Astrocyte (in vitro differentiated cells and primary cell): ENCODE measurements around the gene LGR6. TPM values are rescaled to one million over a fixed set of nuclear protein-coding genes. Genes with fewer than 3 reads are reported as not detected.

Experiments
- DNase-seq: peaks from one replicate; pipeline ENCODE4 v3.0.0-alpha.2; 2010; ENCODE audit warnings: low read depth
- FAIRE-seq: peaks from 2 replicates; lab custom pipeline; 2011; peaks lifted over from hg19 to GRCh38; lab: Jason Lieb, UNC
- H2AFZ ChIP-seq: 2 replicates; pipeline ENCODE4 v1.6.0; 2012; ENCODE audit warnings: low read depth, low read length, inconsistent platforms
- H3K27ac ChIP-seq: 2 replicates; pipeline ENCODE4 v1.5.1; 2011; ENCODE audit warnings: low read depth, low read length, inconsistent platforms
- H3K27me3 ChIP-seq: 2 replicates; pipeline ENCODE4 v1.6.0; 2011; ENCODE audit warnings: low read length, inconsistent platforms; ENCODE audit not compliant: insufficient read depth
- H3K36me3 ChIP-seq: 2 replicates; pipeline ENCODE4 v1.5.1; 2011; ENCODE audit warnings: low read length, inconsistent platforms; ENCODE audit not compliant: insufficient read depth
- H3K4me1 ChIP-seq: 2 replicates; pipeline ENCODE4 v1.5.1; 2011; ENCODE audit warnings: low read length, inconsistent platforms; ENCODE audit not compliant: insufficient read depth
- H3K4me2 ChIP-seq: 2 replicates; pipeline ENCODE4 v1.6.0; 2012; ENCODE audit warnings: low read length, inconsistent platforms
- H3K4me3 ChIP-seq: 2 replicates; pipeline ENCODE4 v1.5.1; 2011; ENCODE audit warnings: low read depth, mild to moderate bottlenecking, low read length, inconsistent platforms; ENCODE audit not compliant: insufficient read depth
- H3K79me2 ChIP-seq: 2 replicates; pipeline ENCODE4 v1.6.0; 2012; ENCODE audit warnings: mild to moderate bottlenecking, low read length, inconsistent platforms; ENCODE audit not compliant: insufficient read depth
- H3K9ac ChIP-seq: 2 replicates; pipeline ENCODE4 v1.6.0; 2012; ENCODE audit warnings: mild to moderate bottlenecking, low read length, inconsistent platforms
- H3K9me3 ChIP-seq: 2 replicates; pipeline ENCODE4 v1.5.1; 2012; ENCODE audit warnings: low read depth, mild to moderate bottlenecking, low read length, inconsistent platforms; ENCODE audit not compliant: insufficient read depth
- H4K20me1 ChIP-seq: 2 replicates; pipeline ENCODE4 v1.6.0; 2012; ENCODE audit warnings: low read length, inconsistent platforms; ENCODE audit not compliant: insufficient read depth
- H3K27ac Mint-ChIP-seq: one replicate; pipeline ENCODE4 v1.8.0; 2021; ENCODE audit warnings: mild to moderate bottlenecking, mixed read lengths; ENCODE audit not compliant: unreplicated experiment
- H3K27me3 Mint-ChIP-seq: one replicate; pipeline ENCODE4 v1.8.0; 2021; ENCODE audit warnings: low read depth, mixed read lengths; ENCODE audit not compliant: unreplicated experiment
- H3K36me3 Mint-ChIP-seq: one replicate; pipeline ENCODE4 v1.8.0; 2021; ENCODE audit warnings: low read depth, mixed read lengths; ENCODE audit not compliant: unreplicated experiment
- H3K4me1 Mint-ChIP-seq: one replicate; pipeline ENCODE4 v1.8.0; 2021; ENCODE audit warnings: low read depth, mixed read lengths; ENCODE audit not compliant: unreplicated experiment
- H3K4me3 Mint-ChIP-seq: one replicate; pipeline ENCODE4 v1.8.0; 2021; ENCODE audit warnings: mild to moderate bottlenecking, moderate library complexity, mixed read lengths; ENCODE audit not compliant: unreplicated experiment
- H3K9me3 Mint-ChIP-seq: one replicate; pipeline ENCODE4 v1.8.0; 2021; ENCODE audit warnings: mild to moderate bottlenecking, mixed read lengths; ENCODE audit not compliant: unreplicated experiment
- EZH2 ChIP-seq: IDR thresholded peaks from 2 replicates; pipeline ENCODE4 v1.6.1; 2012; ENCODE audit warnings: mild to moderate bottlenecking, low read length, inconsistent platforms; ENCODE audit not compliant: insufficient read depth
- total RNA-seq: library from RNA; stranded (reverse); gene quantifications from 2 replicates; pipeline ENCODE4 v1.2.1, GENCODE V29; 2021
- TF ChIP-seq, protein P1 (sequence below): IDR thresholded peaks from 2 replicates; pipeline ENCODE4 v1.5.1; 2011; ENCODE audit warnings: low read depth, mild to moderate bottlenecking, inconsistent platforms, low read length, moderate library complexity; ENCODE audit not compliant: insufficient read depth

The LGR6 gene
- total RNA-seq, 1 donor from 2014 or later: 0.27 TPM

DNA sequence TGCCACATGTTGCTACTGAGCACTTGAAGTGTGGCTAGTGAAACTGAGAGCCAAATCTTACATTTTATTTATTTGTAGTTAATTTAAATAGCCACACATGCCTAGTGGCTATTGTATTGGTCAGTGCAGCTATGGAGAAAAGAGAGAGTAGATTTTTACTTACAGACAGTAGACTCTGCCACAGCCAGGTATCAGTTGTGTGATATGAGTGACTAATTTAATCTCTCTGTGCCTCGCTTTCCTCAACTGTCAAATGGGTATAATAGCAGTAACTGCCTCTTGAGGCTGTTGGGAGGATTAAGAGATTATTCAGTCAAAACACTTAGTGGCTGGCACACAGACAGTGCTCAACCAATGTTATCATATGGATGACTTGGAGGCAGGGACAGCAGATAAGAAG is 99.2 kb downstream of the LGR6 start:
- Mint-ChIP-seq H3K4me3 (no peak overlapping the region), H3K9me3 (peaks cover 2% of the 10 kb centered on the region), H3K36me3 (peaks cover 2% of the 10 kb centered on the region), H3K4me1 (peaks cover 20% of the 10 kb centered on the region), H3K27ac (no peak overlapping the region), H3K27me3 (peaks cover 4% of the 10 kb centered on the region)
- TF ChIP-seq EZH2: no peak
- H3K9ac ChIP-seq: no peak overlapping the region
- no peak overlapping the region for H3K27ac ChIP-seq
- no peak for FAIRE-seq
- H4K20me1 ChIP-seq: no peaks in the 10 kb centered on the region
- no peak for DNase-seq
- H3K27me3 ChIP-seq: no peaks in the 10 kb centered on the region
- H3K4me3 ChIP-seq: no peak overlapping the region
- peak overlapping the region; percentile 21 for H3K4me2 ChIP-seq
- H3K36me3 ChIP-seq: no peaks in the 10 kb centered on the region
- H3K4me1 ChIP-seq: peaks cover 19% of the 10 kb centered on the region
- no peak overlapping the region for H2AFZ ChIP-seq
- H3K9me3 ChIP-seq: no peaks in the 10 kb centered on the region
- no peaks in the 10 kb centered on the region for H3K79me2 ChIP-seq

DNA sequence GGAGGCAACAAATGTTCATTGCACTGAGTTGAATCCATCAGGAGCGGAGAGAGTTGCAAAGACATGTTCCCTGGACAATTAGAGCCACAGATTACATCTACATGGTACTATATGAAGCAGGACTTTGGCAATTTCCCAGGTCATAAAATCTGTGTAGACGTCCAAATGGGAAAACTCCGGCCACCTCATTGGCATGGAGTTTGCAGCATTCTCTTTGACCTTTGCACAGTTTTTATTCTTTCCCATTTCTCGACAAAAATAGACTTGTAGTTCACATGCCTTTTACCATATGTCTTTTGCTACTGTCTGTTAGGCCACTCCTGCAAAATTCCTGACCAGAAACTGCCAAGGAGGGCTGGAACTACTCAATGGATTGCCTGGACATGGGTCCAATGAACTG is 100.0 kb downstream of the LGR6 start:
- TF ChIP-seq, protein P1, sequence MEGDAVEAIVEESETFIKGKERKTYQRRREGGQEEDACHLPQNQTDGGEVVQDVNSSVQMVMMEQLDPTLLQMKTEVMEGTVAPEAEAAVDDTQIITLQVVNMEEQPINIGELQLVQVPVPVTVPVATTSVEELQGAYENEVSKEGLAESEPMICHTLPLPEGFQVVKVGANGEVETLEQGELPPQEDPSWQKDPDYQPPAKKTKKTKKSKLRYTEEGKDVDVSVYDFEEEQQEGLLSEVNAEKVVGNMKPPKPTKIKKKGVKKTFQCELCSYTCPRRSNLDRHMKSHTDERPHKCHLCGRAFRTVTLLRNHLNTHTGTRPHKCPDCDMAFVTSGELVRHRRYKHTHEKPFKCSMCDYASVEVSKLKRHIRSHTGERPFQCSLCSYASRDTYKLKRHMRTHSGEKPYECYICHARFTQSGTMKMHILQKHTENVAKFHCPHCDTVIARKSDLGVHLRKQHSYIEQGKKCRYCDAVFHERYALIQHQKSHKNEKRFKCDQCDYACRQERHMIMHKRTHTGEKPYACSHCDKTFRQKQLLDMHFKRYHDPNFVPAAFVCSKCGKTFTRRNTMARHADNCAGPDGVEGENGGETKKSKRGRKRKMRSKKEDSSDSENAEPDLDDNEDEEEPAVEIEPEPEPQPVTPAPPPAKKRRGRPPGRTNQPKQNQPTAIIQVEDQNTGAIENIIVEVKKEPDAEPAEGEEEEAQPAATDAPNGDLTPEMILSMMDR: no peak
- TF ChIP-seq EZH2: no peak
- Histone ChIP-seq H4K20me1 (no peaks in the 10 kb centered on the region), H3K4me3 (no peak overlapping the region), H3K4me1 (peaks cover 19% of the 10 kb centered on the region), H3K27ac (no peak overlapping the region), H3K9ac (no peak overlapping the region), H3K9me3 (no peaks in the 10 kb centered on the region), H3K79me2 (no peaks in the 10 kb centered on the region), H3K4me2 (no peak overlapping the region), H3K27me3 (no peaks in the 10 kb centered on the region), H2AFZ (no peak overlapping the region), H3K36me3 (no peaks in the 10 kb centered on the region)
- no peak overlapping the region for H3K4me3 Mint-ChIP-seq
- FAIRE-seq (no peak), DNase-seq (no peak)
- H3K36me3 Mint-ChIP-seq: peaks cover 2% of the 10 kb centered on the region
- H3K4me1 Mint-ChIP-seq: peaks cover 20% of the 10 kb centered on the region
- H3K9me3 Mint-ChIP-seq: peaks cover 4% of the 10 kb centered on the region
- H3K27ac Mint-ChIP-seq: no peak overlapping the region
- H3K27me3 Mint-ChIP-seq: peaks cover 7% of the 10 kb centered on the region

DNA sequence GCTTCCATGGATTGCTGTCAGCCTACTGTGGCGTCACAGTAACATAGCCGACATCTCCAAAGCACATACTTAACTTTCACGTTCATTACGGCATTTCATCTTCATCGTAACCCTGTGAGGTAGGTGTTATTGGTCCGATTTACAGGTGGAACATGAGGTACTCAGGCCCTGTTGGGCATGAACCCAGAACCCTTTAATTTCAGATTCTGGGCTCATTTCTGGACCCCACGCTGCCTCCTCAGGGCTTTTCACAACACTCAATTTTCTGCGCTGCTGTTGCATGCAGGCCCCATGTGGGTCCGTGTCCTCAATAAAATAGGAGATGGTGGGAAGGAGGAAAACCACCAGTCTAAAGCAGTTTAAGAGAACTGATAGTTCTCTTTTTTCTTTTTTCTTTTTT is 108.6 kb downstream of the LGR6 start:
- TF ChIP-seq, protein P1: no peak
- TF ChIP-seq EZH2: no peak
- Histone ChIP-seq H3K9me3 (no peaks in the 10 kb centered on the region), H3K4me1 (no peaks in the 10 kb centered on the region), H4K20me1 (no peaks in the 10 kb centered on the region), H3K9ac (no peak overlapping the region), H3K4me2 (no peak overlapping the region), H3K79me2 (no peaks in the 10 kb centered on the region), H3K36me3 (no peaks in the 10 kb centered on the region), H3K4me3 (no peak overlapping the region), H3K27me3 (no peaks in the 10 kb centered on the region), H3K27ac (no peak overlapping the region), H2AFZ (no peak overlapping the region)
- DNase-seq: no peak
- Mint-ChIP-seq H3K4me1 (no peaks in the 10 kb centered on the region), H3K27ac (no peak overlapping the region), H3K27me3 (peaks cover 47% of the 10 kb centered on the region), H3K9me3 (peaks cover 2% of the 10 kb centered on the region), H3K36me3 (no peaks in the 10 kb centered on the region), H3K4me3 (no peak overlapping the region)
- FAIRE-seq: no peak
